B cell (primary cell): Measurements from ENCODE around the gene PLA2G5. TPM values are rescaled to one million over a fixed set of nuclear protein-coding genes. Genes with fewer than 3 reads are reported as not detected.

Source experiments
- ATAC-seq: fragments of 200-7000 bp; cut with Tn5 transposase; one replicate; pipeline ENCODE4 v1.10.0; 2021; ENCODE audit warnings: low read depth, mild to moderate bottlenecking, moderate number of reproducible peaks, moderate library complexity
- CTCF ChIA-PET: fragments of 350-600 bp; sonication (Branson Sonifier 250); formaldehyde crosslinking; loops from one replicate; lab custom pipeline; 2021; ENCODE audit warnings: antibody characterized with exemption, inconsistent platforms; lab: Charles Lee
- POLR2A ChIA-PET: fragments of 350-600 bp; sonication (Branson Sonifier 250); formaldehyde crosslinking; loops from one replicate; lab custom pipeline; 2021; ENCODE audit warnings: antibody characterized with exemption; lab: Charles Lee
- DNase-seq: peaks from one replicate; pipeline ENCODE4 v3.0.0; 2013
- H2AFZ ChIP-seq: 2 replicates; pipeline ENCODE4 v1.6.1; 2012; ENCODE audit warnings: mild to moderate bottlenecking, low read depth, low read length; ENCODE audit not compliant: insufficient read depth, poor library complexity, severe bottlenecking
- H3K27ac ChIP-seq, 2 donors: 1 replicate in 1 of 2; 2 replicates in 1 of 2; pipeline ENCODE4 v1.5.1; 2012 to 2013; ENCODE audit warnings: low read length in 2 of 2, mild to moderate bottlenecking in 2 of 2, moderate library complexity in 1 of 2
- H3K27me3 ChIP-seq, 4 experiments: fragments of 200-600 bp in 1 of 4; sonication (generic) in 1 of 4; replicated peaks in 1 of 4; 1 replicate in 2 of 4; 2 replicates in 2 of 4; pipeline versions ENCODE4 v1.6.1 to v1.7.0; 2013 to 2016; ENCODE audit warnings: low read length in 3 of 4, mild to moderate bottlenecking in 2 of 4, mixed read lengths in 1 of 4, moderate library complexity in 1 of 4; ENCODE audit not compliant: insufficient read depth in 4 of 4, control insufficient read depth in 3 of 4; ENCODE audit errors: control extremely low read depth in 1 of 4
- H3K36me3 ChIP-seq, 2 experiments: replicated peaks in 1 of 2; 1 replicate in 1 of 2; 2 replicates in 1 of 2; pipeline versions ENCODE4 v1.6.1 to v1.7.1; 2013; ENCODE audit warnings: low read length in 1 of 2; ENCODE audit not compliant: insufficient read depth in 2 of 2, control insufficient read depth in 1 of 2; ENCODE audit errors: control extremely low read depth in 1 of 2, extremely low read depth in 1 of 2
- H3K4me1 ChIP-seq, 2 donors: fragments of 200-600 bp in 1 of 2; sonication (generic) in 1 of 2; 1 replicate in 1 of 2; 2 replicates in 1 of 2; pipeline versions ENCODE4 v1.5.1 to v1.6.1; 2013 to 2017; ENCODE audit warnings: low read length in 2 of 2; ENCODE audit not compliant: control insufficient read depth in 2 of 2, insufficient read depth in 2 of 2
- H3K4me2 ChIP-seq: replicated peaks from 2 replicates; pipeline ENCODE3; 2012; ENCODE audit warnings: mild to moderate bottlenecking, low read depth, low read length; ENCODE audit not compliant: poor library complexity, severe bottlenecking
- H3K4me3 ChIP-seq, 5 experiments: fragments of 200-600 bp in 1 of 5; sonication (generic) in 1 of 5; 1 replicate in 3 of 5; 2 replicates in 2 of 5; pipeline versions ENCODE4 v1.5.1 to v1.7.0; 2011 to 2016; ENCODE audit warnings: low read length in 4 of 5, mild to moderate bottlenecking in 4 of 5, low read depth in 2 of 5, control low read depth in 1 of 5, moderate library complexity in 1 of 5; ENCODE audit not compliant: insufficient read depth in 1 of 5; ENCODE audit errors: control extremely low read depth in 1 of 5, extremely low read depth in 1 of 5
- H3K79me2 ChIP-seq: fragments of 200-600 bp; sonication (generic); one replicate; pipeline ENCODE4 v1.6.0; 2016; ENCODE audit warnings: low read length; ENCODE audit not compliant: control insufficient read depth, insufficient read depth
- H3K9ac ChIP-seq: fragments of 200-600 bp; sonication (generic); 2 replicates; pipeline ENCODE4 v1.6.1; 2017; ENCODE audit warnings: mild to moderate bottlenecking, low read length, moderate library complexity
- H3K9me3 ChIP-seq, 3 donors: one replicate each; pipeline versions ENCODE4 v1.6.1 to v1.7.1; 2013; ENCODE audit warnings: low read length in 2 of 3; ENCODE audit not compliant: control insufficient read depth in 2 of 3, insufficient read depth in 1 of 3; ENCODE audit errors: control extremely low read depth in 1 of 3
- H4K20me1 ChIP-seq: 2 replicates; pipeline ENCODE4 v1.6.0; 2012; ENCODE audit warnings: mild to moderate bottlenecking, low read length; ENCODE audit not compliant: insufficient read depth, control insufficient read depth, poor library complexity, severe bottlenecking
- H3K27ac Mint-ChIP-seq: one replicate; pipeline ENCODE4 v1.8.0; 2021; ENCODE audit warnings: mixed read lengths
- H3K27me3 Mint-ChIP-seq: one replicate; pipeline ENCODE4 v1.8.0; 2021; ENCODE audit warnings: mixed read lengths
- H3K4me1 Mint-ChIP-seq: one replicate; pipeline ENCODE4 v1.8.0; 2021; ENCODE audit warnings: mixed read lengths
- H3K4me3 Mint-ChIP-seq: one replicate; pipeline ENCODE4 v1.8.0; 2021; ENCODE audit warnings: mixed read lengths
- H3K9me3 Mint-ChIP-seq: one replicate; pipeline ENCODE4 v1.8.0; 2022; ENCODE audit warnings: mixed read lengths; ENCODE audit not compliant: insufficient read depth
- CTCF ChIP-seq: fragments of 200-600 bp; IDR thresholded peaks from one replicate; pipeline ENCODE4 v1.8.0; 2022; ENCODE audit warnings: antibody characterized with exemption, mild to moderate bottlenecking
- EZH2 ChIP-seq: IDR thresholded peaks from 2 replicates; pipeline ENCODE4 v1.6.1; 2012; ENCODE audit warnings: borderline replicate concordance, low read depth, mild to moderate bottlenecking, moderate library complexity, low read length; ENCODE audit not compliant: insufficient read depth, poor library complexity, severe bottlenecking
- WGBS: methylation state at CpG from one replicate; pipeline ENCODE4 v1.1.5; 2013; ENCODE audit warnings: missing lambda C conversion rate; ENCODE audit not compliant: insufficient coverage; 5-methylcytosine and 5-hydroxymethylcytosine counted together
- intact Hi-C: fragments of 100-400 bp; cut with micrococcal nuclease; formaldehyde crosslinking; loops from one replicate; pipeline ENCODE4 v1.10.0; 2022
- polyA plus RNA-seq: library from polyadenylated mRNA; depleted of rRNA; stranded (reverse); fragments of >200 nt; gene quantifications from 2 replicates; pipeline ENCODE4 v1.2.3, GENCODE V29; 2012
- total RNA-seq, 2 donors: library from RNA; stranded (reverse); fragments of 120-200 nt in 1 of 2; gene quantifications; 1 replicate in 1 of 2; 2 replicates in 1 of 2; pipeline versions ENCODE4 v1.2.3 to v1.2.4, GENCODE V29; 2013 to 2022

PLA2G5 gene
- total and polyA plus RNA-seq, 2 donors (not counting 1 experiment from before 2014, with no cell fraction given), result not detected

GRCh38 chr1:20105856-20106255 lies 35.9 kb downstream of the PLA2G5 start:
- H3K9me3 Mint-ChIP-seq, result no peaks in the 10 kb centered on the region
- WGBS, result 86% methylated on average over 1 of the region's 1 CpG

GRCh38 chr1:20107351-20107750 lies 37.4 kb downstream of the PLA2G5 start:
- ChIA-PET CTCF (no interaction called here), POLR2A (no interaction called here)
- Histone ChIP-seq H3K4me3 (no peak overlapping the region), H2AFZ (no peak overlapping the region), H3K4me1 (no peaks in the 10 kb centered on the region), H3K27me3 (peaks cover 0 to 8% (median 0%) of the 10 kb centered on the region in 4 experiments), H3K4me2 (no peak overlapping the region), H4K20me1 (no peaks in the 10 kb centered on the region), H3K79me2 (no peaks in the 10 kb centered on the region), H3K9me3 (no peaks in the 10 kb centered on the region), H3K27ac (no peak overlapping the region), H3K9ac (no peak overlapping the region), H3K36me3 (no peaks in the 10 kb centered on the region)
- WGBS, result 80% methylated on average over 2 of the region's 4 CpGs
- Mint-ChIP-seq H3K4me3 (no peak overlapping the region), H3K9me3 (no peaks in the 10 kb centered on the region), H3K27ac (no peak overlapping the region), H3K27me3 (peaks cover 8% of the 10 kb centered on the region), H3K4me1 (no peaks in the 10 kb centered on the region)
- DNase-seq (no peak), ATAC-seq (no peak)
- intact Hi-C loops, result no loop called here
- TF ChIP-seq EZH2, result no peak
- TF ChIP-seq CTCF, result no peak

More at GRCh38 chr1:20105856-20106255, 35.9 kb downstream of the PLA2G5 start:
- no peak overlapping the region for H3K27ac ChIP-seq
- ATAC-seq, result no peak
- no peak overlapping the region for H3K4me2 ChIP-seq
- Mint-ChIP-seq H3K27me3 (peaks cover 8% of the 10 kb centered on the region), H3K4me3 (no peak overlapping the region), H3K4me1 (peaks cover 3% of the 10 kb centered on the region), H3K27ac (no peak overlapping the region)
- no peak overlapping the region for H2AFZ ChIP-seq
- DNase-seq, result no peak
- no peak overlapping the region for H3K4me3 ChIP-seq
- intact Hi-C loops, result no loop called here
- peaks cover 0 to 8% (median 0%) of the 10 kb centered on the region in 4 experiments for H3K27me3 ChIP-seq
- no peaks in the 10 kb centered on the region for H3K36me3 ChIP-seq
- no peaks in the 10 kb centered on the region for H3K79me2 ChIP-seq
- no peak overlapping the region for H3K9ac ChIP-seq
- no peaks in the 10 kb centered on the region for H4K20me1 ChIP-seq
- H3K4me1 ChIP-seq, result peaks cover 3 to 6% of the 10 kb centered on the region in 2 donors
- H3K9me3 ChIP-seq, result no peaks in the 10 kb centered on the region
- no peak for TF ChIP-seq CTCF
- no peak for TF ChIP-seq EZH2
- CTCF ChIA-PET, result interaction anchor here (0.9 kb wide), 1 partner anchor 388 kb away, joined by 4 read pairs; no protein-coding TSS in a partner anchor
- POLR2A ChIA-PET, result no interaction called here
